Adrenal gland (tissue), 12 donors: ENCODE data around the gene FHL1. TPM values are rescaled to one million over a fixed set of nuclear protein-coding genes. Genes with fewer than 3 reads are reported as not detected.

Experiments
- DNase-seq, 7 donors: peaks; one replicate each; pipeline ENCODE4 v3.0.0-alpha.2; 2019 to 2020
- H3K27ac ChIP-seq, 5 donors: fragments of 200-600 bp; sonication (generic) in 4 of 5; 1 replicate in 3 of 5; 2 replicates in 2 of 5; pipeline versions ENCODE4 v1.5.1 to v1.8.0; 2016 to 2020; ENCODE audit warnings: mild to moderate bottlenecking in 1 of 5
- H3K27me3 ChIP-seq: fragments of 200-600 bp; 2 replicates; pipeline ENCODE4 v1.8.0; 2021
- H3K36me3 ChIP-seq, 2 donors: fragments of 200-600 bp; replicated peaks in 1 of 2; 1 replicate in 1 of 2; 2 replicates in 1 of 2; pipeline versions ENCODE4 v1.5.1 to v1.8.0; 2018 to 2022
- H3K4me1 ChIP-seq, 2 donors: fragments of 200-600 bp; replicated peaks in 1 of 2; 1 replicate in 1 of 2; 2 replicates in 1 of 2; pipeline versions ENCODE4 v1.5.1 to v1.8.0; 2018 to 2021
- H3K4me3 ChIP-seq, 4 donors: fragments of 200-600 bp; sonication (generic) in 3 of 4; one replicate each; pipeline ENCODE4 v1.5.1; 2016 to 2018
- H3K9me3 ChIP-seq, 3 donors: fragments of 200-600 bp; sonication (generic) in 1 of 3; replicated peaks in 1 of 3; 1 replicate in 2 of 3; 2 replicates in 1 of 3; pipeline versions ENCODE4 v1.5.1 to v1.8.0; 2016 to 2021
- POLR2A ChIP-seq, 2 donors: fragments of 450-650 bp; IDR thresholded peaks; one replicate each; pipeline ENCODE4 v1.6.1; 2017; ENCODE audit warnings: antibody characterized with exemption in 2 of 2, mild to moderate bottlenecking in 2 of 2, moderate library complexity in 1 of 2
- WGBS, 4 donors: extraction: QIAGEN DNeasy Blood & Tissue Kit in 2 of 4; methylation state at CpG; one replicate each; pipeline versions ENCODE4 v1.1.5 to v1.1.7; 2013 to 2017; 5-methylcytosine and 5-hydroxymethylcytosine counted together
- intact Hi-C, 2 donors: fragments of 100-400 bp; cut with DNase I; formaldehyde crosslinking; loops; one replicate each; pipeline versions ENCODE4 v1.14.1 to v1.15.0; 2022 to 2023
- polyA plus RNA-seq, 3 donors: library from polyadenylated mRNA; stranded (reverse); fragments of 200-250 nt in 2 of 3; fragments of 350-450 nt in 1 of 3; fragmentation: Illumina TruSeq in 1 of 3; extraction: RNeasy Lipid Tissue Mini Kit (QIAGEN cat#74804) in 1 of 3; gene quantifications; one replicate each; pipeline ENCODE4 v1.2.3, GENCODE V29; 2013 to 2014
- total RNA-seq, 9 donors: library from RNA; depleted of rRNA in 4 of 9; stranded (reverse); fragments of >200 nt in 4 of 9; fragments of 120-200 nt in 1 of 9; fragmentation: NEBNext Ultra II Directional in 1 of 9; extraction: Animal tissue kit (Norgen Biotek cat#: 25700) in 1 of 9; gene quantifications; one replicate each; pipeline versions ENCODE4 v1.1.0 to v1.2.4, GENCODE V29; 2013 to 2023
- TF ChIP-seq, protein P1 (sequence below), 6 experiments: fragments of 450-650 bp in 4 of 6; fragments of 200-600 bp in 2 of 6; sonication (generic) in 1 of 6; IDR thresholded peaks; 1 replicate in 5 of 6; 2 replicates in 1 of 6; pipeline versions ENCODE4 v1.5.1 to v1.8.0; 2016 to 2021; ENCODE audit warnings: antibody characterized with exemption in 6 of 6, mild to moderate bottlenecking in 2 of 6, moderate library complexity in 1 of 6
- donor health status: healthy with polysubstance abuse.
- donor health status: Bipolar disorder and iron deficiency.
- donor health status: DM: yes; HTN: yes; CAD: no.
- donor health status: DM: no; HTN: no; CAD: no.
- donor health status: DM: no; HTN: no; CAD: no.
- donor health status: DM: yes; HTN: yes; CAD: no.

The FHL1 gene
- total and polyA plus RNA-seq, 12 donors: 23.2 to 78.0 (median 50.0) TPM

- H3K27ac ChIP-seq: no peak overlapping the region
- intact Hi-C loops: no loop called here
- TF ChIP-seq, protein P1, sequence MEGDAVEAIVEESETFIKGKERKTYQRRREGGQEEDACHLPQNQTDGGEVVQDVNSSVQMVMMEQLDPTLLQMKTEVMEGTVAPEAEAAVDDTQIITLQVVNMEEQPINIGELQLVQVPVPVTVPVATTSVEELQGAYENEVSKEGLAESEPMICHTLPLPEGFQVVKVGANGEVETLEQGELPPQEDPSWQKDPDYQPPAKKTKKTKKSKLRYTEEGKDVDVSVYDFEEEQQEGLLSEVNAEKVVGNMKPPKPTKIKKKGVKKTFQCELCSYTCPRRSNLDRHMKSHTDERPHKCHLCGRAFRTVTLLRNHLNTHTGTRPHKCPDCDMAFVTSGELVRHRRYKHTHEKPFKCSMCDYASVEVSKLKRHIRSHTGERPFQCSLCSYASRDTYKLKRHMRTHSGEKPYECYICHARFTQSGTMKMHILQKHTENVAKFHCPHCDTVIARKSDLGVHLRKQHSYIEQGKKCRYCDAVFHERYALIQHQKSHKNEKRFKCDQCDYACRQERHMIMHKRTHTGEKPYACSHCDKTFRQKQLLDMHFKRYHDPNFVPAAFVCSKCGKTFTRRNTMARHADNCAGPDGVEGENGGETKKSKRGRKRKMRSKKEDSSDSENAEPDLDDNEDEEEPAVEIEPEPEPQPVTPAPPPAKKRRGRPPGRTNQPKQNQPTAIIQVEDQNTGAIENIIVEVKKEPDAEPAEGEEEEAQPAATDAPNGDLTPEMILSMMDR (IDR thresholded peaks at IDR 0.05): no peak
- no peak for TF ChIP-seq POLR2A (IDR thresholded peaks at IDR 0.05)
These were observed 62.9 kb downstream of the FHL1 start for GRCh38 chrX:136210243-136210642.

DNA sequence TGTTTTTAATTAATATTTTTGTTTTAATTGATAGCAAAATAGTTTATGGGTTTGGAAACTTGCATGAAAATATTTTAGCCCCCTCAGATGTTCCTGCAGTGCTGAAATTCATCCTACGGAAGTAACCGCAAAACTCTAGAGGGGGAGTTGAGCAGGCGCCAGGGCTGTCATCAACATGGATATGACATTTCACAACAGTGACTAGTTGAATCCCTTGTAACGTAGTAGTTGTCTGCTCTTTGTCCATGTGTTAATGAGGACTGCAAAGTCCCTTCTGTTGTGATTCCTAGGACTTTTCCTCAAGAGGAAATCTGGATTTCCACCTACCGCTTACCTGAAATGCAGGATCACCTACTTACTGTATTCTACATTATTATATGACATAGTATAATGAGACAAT lies 63.5 kb downstream of the FHL1 start:
- intact Hi-C loops: no loop called here
- H3K4me1 ChIP-seq: no peaks in the 10 kb centered on the region
- TF ChIP-seq POLR2A (IDR thresholded peaks at IDR 0.05): no peak
- TF ChIP-seq, protein P1 (IDR thresholded peaks at IDR 0.05): no peak

More at GRCh38 chrX:136210243-136210642, 62.9 kb downstream of the FHL1 start:
- DNase-seq: no peak
- Histone ChIP-seq H3K36me3 (peaks cover 0 to 4% of the 10 kb centered on the region in 2 donors), H3K4me3 (no peak overlapping the region), H3K4me1 (no peaks in the 10 kb centered on the region), H3K9me3 (no peaks in the 10 kb centered on the region), H3K27me3 (peaks cover 11% of the 10 kb centered on the region)
- WGBS, 4 donors: 63 to 68% (median 66%) methylated on average over 5 to 7 of the region's 7 CpGs

DNA sequence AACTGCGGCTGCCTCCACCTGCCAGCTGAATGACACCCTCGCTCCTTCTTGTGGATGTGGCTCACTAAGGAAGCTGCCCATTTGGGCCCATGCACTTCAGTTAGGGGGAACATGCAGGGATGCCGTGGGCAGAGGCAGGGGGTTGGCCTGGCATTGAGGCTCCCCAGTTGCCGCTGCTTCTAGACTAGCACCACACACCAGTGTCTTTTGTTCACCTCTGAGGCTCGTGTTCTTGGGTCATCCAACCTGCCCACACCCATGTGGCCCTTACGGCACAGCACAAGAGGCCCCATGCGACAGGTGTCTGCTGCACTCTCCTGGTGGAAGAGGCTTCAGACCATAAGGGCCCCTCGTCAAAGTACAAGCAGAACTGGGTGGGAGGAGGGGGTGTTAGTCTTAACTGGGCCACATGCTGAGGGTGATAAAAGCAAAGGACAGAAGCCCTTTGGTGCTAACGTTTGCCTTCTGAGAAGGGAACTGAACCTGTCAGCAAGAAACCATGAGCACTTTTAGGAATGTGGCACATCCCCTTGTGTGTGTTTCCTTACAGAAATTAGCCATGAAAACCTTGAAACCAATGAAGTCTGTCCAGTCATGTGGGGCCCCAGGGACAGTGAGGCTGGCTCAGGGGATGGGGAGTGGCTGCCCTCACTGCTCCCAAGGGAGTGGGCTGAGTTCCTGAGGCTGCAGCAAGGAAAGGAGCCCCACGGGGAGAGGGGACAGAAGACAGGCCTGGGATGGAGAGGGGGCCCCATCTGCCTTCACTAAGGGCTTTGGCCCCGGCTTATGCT lies 64.6 kb downstream of the FHL1 start:
- peak overlapping the region in 1 of 5 donors; percentile 5 for H3K27ac ChIP-seq
- TF ChIP-seq POLR2A (IDR thresholded peaks at IDR 0.05): no peak
- TF ChIP-seq, protein P1 (IDR thresholded peaks at IDR 0.05): no peak
- H3K9me3 ChIP-seq: no peaks in the 10 kb centered on the region
- intact Hi-C loops: no loop called here
- H3K27me3 ChIP-seq: peaks cover 8% of the 10 kb centered on the region
- WGBS, 4 donors: 75 to 86% (median 83%) methylated on average over 6 to 11 of the region's 11 CpGs
- no peaks in the 10 kb centered on the region for H3K36me3 ChIP-seq
- no peaks in the 10 kb centered on the region for H3K4me1 ChIP-seq
- no peak overlapping the region for H3K4me3 ChIP-seq
- no peak for DNase-seq

More for the DNA sequence above, 63.5 kb downstream of the FHL1 start:
- Histone ChIP-seq H3K4me3 (no peak overlapping the region), H3K27me3 (peaks cover 11% of the 10 kb centered on the region), H3K27ac (no peak overlapping the region), H3K36me3 (peaks cover 0 to 4% of the 10 kb centered on the region in 2 donors), H3K9me3 (no peaks in the 10 kb centered on the region)
- no peak for DNase-seq
- 61 to 86% (median 71%) methylated on average over 5 of the region's 5 CpGs for WGBS, 4 donors

GRCh38 chrX:136212557-136213111 lies 65.3 kb downstream of the FHL1 start:
- intact Hi-C loops: no loop called here
- H3K27ac ChIP-seq: peak overlapping the region in 1 of 5 donors; percentile 5

More at GRCh38 chrX:136212557-136213111, 65.3 kb downstream of the FHL1 start:
- 78 to 95% (median 87%) methylated on average over 14 to 17 of the region's 17 CpGs for WGBS, 4 donors
- Histone ChIP-seq H3K4me3 (no peak overlapping the region), H3K4me1 (no peaks in the 10 kb centered on the region), H3K9me3 (no peaks in the 10 kb centered on the region), H3K27me3 (peaks cover under 1% of the 10 kb centered on the region), H3K36me3 (no peaks in the 10 kb centered on the region)
- TF ChIP-seq, protein P1 (IDR thresholded peaks at IDR 0.05): no peak
- no peak for TF ChIP-seq POLR2A (IDR thresholded peaks at IDR 0.05)
- DNase-seq: no peak
